Mucosa of gallbladder (tissue), 1 donor: ENCODE measurements around the gene CCSER1. TPM values are rescaled to one million over a fixed set of nuclear protein-coding genes. Genes with fewer than 3 reads are reported as not detected.
"Not testable (repeated sequence)": the region's sequence is repeated elsewhere in the genome, so short reads cannot be mapped to it uniquely, and the experiment has no call there.

ENCODE experiments used
- DNase-seq: peaks from one replicate; pipeline ENCODE4 v3.0.0-alpha.2; 2020; ENCODE audit warnings: low spot score
- total RNA-seq: library from RNA; stranded (reverse); gene quantifications from one replicate; pipeline ENCODE4 v1.2.1, GENCODE V29; 2021
- donor health status: DM: no; HTN: no; CAD: no.

The CCSER1 gene
- total RNA-seq, 1 donor from 2014 or later, result 5.4 TPM

DNA sequence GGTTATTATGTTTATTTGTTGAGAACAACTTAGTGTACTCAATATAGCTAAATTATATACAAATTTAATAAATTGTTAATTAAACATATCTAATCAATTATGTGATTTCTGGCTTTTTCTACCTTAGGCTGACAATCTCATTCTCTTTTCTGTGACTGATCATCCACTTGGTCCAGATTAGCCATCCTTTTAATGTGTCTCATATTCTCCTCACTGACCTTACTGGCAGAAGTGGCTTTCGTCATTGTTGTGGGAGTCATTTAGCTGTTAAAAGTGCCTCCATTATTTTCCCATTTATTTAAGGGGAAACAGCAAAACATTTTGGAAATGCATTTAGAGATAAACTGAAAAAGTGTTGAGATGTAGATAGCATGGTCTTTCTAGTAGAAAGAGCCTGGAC is 172.2 kb downstream of the CCSER1 start:
- DNase-seq, result no peak

- no peak for DNase-seq
Measured at GRCh38 chr4:90306810-90307209, 179.6 kb downstream of the CCSER1 start.

DNA sequence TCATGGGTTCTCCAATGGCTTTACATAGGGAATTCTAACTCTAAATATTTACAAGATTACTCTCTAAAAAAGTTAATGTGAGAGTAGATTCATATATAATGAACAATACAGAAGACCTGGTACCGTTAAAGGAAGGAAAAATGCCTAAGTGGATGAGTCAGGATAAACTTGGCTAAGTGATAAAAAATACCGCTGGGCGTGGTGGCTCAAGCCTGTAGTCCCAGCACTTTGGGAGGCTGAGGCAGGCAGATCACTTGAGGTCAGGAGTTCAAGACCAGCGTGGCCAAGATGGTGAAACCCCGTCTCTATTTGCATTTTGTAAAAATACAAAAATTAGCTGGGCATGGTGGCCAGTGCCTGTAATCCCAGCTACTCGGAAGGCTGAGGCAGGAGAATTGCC is 189.9 kb downstream of the CCSER1 start:
- not testable (repeated sequence) for DNase-seq

DNA sequence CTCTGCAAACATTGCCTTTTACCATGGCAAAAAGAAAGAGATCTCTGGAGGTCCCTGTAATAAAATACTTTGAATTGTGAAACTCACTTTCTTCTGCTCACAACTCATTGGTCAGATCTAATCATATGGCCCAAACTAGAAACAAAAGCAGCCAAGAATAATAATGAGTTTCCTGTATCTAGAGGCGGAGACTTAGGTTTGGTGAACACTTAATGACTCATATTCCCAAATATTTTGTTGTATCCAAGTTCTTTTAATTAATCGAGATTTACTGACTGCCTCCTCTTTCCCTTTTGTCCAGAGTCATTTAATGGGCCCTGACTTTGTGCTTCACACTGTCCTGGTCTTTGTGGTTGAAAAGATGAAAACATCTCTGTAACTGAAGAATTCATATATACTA is 190.6 kb downstream of the CCSER1 start:
- DNase-seq, result no peak

DNA sequence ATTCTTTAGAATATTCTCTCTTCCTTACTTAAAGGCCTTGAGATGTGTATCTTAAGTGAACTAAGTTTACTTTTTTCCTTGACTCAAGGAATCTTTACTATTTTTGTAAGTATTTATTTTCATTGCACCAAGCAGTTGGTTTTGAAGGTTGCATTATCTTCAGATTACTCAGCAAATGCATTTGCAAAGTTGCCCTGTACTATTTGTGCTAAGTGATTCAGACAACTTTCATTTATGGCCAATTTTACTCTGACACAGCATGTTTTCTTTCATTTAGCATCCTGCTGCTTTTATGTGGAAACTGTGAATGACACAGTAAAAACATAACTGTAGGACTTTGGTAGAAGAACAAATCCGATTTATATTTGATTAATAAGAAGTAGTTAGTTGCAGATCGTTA is 191.0 kb downstream of the CCSER1 start:
- DNase-seq, result no peak

- no peak for DNase-seq
Measured at GRCh38 chr4:90328558-90328957, 201.4 kb downstream of the CCSER1 start.

GRCh38 chr4:90330546-90330945 is 203.4 kb downstream of the CCSER1 start:
- no peak for DNase-seq

GRCh38 chr4:90345549-90346215 is 218.5 kb downstream of the CCSER1 start:
- no peak for DNase-seq

DNA sequence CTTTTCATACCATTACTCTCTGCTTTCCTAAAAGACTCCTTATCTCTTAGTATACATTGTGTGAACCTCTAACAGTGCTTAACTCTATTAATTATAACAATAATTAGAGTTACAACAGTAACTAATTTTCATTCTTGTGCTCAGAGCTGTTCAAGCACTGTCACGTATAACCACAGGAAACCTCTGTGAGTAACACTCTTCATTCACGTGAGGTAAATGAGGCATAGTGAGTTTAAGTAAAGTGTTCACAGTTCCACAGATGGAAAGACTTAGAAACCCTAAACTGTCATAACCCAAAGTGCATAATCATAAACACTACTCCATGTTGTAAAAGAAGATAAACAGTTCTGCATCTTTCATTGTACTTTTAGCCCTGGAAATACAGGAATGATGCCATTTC is 222.4 kb downstream of the CCSER1 start:
- DNase-seq, result no peak

GRCh38 chr4:90357117-90357710 is 230.0 kb downstream of the CCSER1 start:
- no peak for DNase-seq

- DNase-seq, result no peak
Measured at GRCh38 chr4:90375081-90375480, 247.9 kb downstream of the CCSER1 start.

DNA sequence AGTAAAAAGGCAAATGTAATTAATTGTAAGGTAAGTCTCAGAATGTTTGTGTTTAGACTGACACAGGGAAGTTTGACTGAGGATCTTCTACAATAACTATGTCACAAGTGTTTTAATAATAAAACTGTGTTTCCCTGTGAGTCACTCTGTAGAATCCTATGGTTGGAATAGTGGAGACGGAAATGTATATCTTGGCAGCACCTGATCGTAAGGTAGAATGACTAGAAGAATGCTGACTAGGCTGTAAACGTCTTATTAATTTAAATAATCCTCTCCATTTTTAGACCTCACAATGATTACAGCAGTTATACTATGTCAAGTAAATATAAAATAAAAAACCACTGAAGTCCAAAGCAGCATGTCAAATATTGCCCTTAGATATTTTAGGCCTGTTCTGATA is 266.0 kb downstream of the CCSER1 start:
- DNase-seq, result no peak

DNA sequence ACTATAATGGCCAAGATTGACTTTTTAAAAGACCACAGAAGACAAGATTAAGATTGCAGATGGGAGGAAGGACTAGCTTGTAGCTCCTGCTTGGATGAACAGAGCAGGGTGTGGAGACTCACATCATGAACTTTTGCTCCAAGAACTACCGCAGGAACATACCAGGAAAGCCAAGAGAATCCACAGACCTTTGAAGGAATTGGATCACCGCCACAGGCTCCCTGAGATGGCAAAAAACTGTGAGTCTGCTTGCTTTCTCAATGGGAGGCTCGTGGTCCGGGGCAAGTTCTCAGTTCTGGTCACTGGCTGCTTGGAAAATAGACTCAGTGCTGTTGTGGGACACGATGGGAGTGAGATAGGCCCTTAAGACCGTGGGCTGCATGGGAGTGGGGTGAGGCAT is 276.6 kb downstream of the CCSER1 start:
- no peak for DNase-seq

- not testable (repeated sequence) for DNase-seq
Measured at GRCh38 chr4:90407897-90408296, 280.7 kb downstream of the CCSER1 start.

DNA sequence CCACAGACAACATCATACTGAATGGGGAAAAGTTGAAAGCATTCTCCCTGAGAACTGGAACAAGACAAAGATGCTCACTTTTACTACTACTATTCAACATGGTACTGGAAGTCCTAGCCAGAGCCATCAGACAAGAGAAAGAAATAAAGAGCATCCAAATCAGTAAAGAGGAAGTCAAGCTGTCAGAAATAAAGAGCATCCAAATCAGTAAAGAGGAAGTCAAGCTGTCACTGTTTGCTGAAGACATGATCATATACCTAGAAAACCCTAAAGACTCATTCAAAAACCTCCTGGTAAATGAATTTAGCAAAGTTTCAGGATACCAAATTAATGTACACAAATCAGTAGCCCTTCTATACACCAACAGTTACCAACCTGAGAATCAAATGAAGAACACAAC is 285.6 kb downstream of the CCSER1 start:
- DNase-seq, result not testable (repeated sequence)

DNA sequence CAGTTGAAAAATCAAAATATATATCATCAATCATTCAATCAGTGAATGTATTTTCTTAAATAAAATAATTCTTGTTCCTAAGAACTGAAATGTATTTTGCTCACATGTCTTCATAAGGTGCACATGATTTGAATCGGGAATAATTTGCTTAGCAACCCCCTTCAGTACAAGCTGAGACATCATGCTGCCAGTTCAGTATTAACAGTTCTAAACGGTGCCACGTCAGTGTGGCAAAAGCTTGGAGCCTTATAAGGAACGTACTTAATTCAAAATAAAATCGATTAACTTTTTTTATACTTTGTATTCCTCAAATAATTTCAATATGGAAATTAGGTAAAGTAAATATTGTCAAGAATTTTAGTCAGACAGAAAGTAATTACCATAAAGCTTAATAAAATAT is 287.9 kb downstream of the CCSER1 start:
- DNase-seq, result no peak

DNA sequence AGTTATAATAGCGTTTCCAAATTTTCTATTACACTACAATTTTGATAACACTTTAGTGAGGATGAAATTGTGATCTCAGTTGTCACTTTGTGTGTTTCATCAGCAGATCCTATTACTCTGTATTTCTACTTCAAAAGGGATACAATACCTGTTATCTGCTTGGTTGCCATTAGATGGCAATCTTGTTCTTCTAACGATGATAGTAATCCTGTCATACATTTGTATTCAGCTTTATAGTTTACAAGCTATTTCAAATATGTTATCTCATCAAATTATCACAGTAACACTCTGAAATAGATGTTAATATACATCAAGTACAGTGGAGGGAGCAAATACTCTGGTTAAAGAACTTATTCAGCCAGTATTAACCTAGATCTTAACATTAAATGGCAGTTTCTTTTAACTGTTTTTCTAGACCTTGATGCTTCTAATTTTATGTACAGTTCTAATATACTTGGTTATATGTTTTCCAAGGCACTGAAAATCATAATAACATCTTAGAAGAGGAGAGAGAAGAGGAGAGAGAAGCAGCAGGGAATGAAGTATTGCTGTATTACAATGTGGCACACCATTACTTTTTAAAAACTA is 292.0 kb downstream of the CCSER1 start:
- DNase-seq, result no peak

DNA sequence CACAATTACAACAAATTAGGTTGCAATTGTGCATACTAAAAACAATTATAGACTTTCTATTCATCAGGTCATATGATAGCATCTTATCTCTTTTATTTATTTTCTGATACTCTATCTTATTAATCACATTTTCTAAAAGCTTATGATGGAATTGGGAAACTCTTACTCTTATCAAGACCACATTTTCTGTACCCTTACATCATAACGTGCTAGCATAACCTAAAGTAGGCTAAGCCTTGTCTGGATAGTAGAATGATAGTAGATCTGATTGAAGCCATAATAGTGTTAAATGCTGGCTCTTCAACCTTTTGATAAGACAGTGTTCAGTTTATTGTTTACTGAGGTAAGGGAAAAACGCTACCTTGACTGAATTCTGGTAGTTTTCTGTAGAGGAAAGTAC is 294.0 kb downstream of the CCSER1 start:
- no peak for DNase-seq

DNA sequence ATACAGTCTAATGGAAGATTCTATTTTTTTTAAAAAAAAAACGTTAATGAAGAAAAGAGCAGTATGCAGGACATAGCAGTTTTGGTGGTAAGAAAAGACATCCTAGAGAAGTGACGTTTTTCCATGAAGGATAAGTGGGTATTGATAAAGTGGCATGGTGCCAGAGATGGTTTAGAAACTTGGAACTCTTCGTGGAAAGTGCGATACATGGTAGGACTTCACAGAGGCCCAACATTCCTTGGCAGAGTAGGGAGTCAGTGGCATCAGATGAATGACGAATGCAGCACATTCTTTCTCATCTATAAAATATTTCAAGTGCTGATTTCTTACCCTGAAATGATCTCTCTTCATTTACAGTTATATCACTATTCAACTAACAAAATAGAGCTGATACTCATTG is 298.7 kb downstream of the CCSER1 start:
- no peak for DNase-seq

GRCh38 chr4:90438522-90438921 is 311.3 kb downstream of the CCSER1 start:
- no peak for DNase-seq

GRCh38 chr4:90441770-90442169 is 314.6 kb downstream of the CCSER1 start:
- DNase-seq, result no peak

DNA sequence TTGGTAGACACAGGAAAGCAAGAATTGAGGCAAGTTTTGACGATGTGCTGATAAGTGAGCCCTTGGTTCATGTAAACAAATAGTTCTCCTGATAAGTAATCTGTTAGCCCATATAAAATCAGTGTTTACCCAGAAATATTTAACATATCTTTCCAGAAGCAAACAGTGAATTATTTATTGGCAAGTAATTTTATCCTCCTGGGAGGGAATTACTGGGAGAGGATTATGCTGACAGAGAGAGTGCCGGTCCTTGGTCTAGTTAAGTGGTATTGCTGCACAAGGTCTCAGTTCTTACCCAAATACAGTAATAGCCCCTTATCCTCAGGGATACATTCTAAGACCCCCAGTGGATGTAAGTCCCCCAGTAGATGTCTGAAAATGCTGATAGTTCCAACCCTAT is 315.4 kb downstream of the CCSER1 start:
- no peak for DNase-seq

- DNase-seq, result no peak
Measured at GRCh38 chr4:90443231-90443630, 316.0 kb downstream of the CCSER1 start.

DNA sequence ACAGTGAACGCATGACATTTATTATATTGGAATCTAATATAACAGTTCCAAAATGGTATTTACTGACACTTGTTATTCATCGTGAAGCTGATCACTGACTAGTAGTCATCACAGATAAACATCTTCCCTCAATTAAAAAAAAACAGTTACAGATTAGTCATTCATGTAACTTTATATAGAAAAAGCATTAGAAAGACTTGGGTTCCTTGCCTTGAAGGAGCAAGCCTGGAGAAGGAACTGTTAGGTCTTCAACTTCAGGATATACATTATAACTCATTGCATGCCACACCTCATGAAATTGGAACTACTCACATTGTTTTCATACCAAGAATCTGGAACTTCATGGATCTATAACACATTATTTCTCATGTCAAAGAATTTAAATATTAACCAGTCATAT is 317.7 kb downstream of the CCSER1 start:
- no peak for DNase-seq
